ENCODE data around the gene KIF5C. TPM values are rescaled to one million over a fixed set of nuclear protein-coding genes. Genes with fewer than 3 reads are reported as not detected.

KIF5C gene
- total RNA-seq, 1 experiment from 2014 or later = 0.21 TPM

DNA sequence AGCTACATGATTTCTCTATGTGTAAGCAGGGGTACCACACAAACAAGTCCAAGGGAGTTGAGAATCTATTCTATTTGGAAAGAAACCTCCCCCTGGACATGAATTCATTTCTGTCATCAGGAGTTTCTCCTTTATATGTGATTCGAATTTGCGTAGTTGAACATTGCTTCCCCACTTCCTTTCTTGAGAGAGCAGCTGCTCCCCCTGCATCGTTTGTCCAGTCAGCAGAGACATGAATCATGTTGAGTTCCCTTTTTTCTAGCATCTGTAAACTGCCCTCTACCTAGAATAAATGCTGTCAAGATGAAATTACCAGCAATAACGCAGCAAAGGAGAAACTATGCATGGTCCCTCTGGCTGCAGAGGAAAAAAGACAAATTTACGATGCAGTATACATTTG is 73.8 kb downstream of the KIF5C start:
- TF ChIP-seq, protein P1, sequence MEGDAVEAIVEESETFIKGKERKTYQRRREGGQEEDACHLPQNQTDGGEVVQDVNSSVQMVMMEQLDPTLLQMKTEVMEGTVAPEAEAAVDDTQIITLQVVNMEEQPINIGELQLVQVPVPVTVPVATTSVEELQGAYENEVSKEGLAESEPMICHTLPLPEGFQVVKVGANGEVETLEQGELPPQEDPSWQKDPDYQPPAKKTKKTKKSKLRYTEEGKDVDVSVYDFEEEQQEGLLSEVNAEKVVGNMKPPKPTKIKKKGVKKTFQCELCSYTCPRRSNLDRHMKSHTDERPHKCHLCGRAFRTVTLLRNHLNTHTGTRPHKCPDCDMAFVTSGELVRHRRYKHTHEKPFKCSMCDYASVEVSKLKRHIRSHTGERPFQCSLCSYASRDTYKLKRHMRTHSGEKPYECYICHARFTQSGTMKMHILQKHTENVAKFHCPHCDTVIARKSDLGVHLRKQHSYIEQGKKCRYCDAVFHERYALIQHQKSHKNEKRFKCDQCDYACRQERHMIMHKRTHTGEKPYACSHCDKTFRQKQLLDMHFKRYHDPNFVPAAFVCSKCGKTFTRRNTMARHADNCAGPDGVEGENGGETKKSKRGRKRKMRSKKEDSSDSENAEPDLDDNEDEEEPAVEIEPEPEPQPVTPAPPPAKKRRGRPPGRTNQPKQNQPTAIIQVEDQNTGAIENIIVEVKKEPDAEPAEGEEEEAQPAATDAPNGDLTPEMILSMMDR (IDR thresholded peaks at IDR 0.05; ENCODE audit: unreplicated experiment) = no peak
- intact Hi-C loops (cut with micrococcal nuclease) = no loop called here
- Mint-ChIP-seq H3K4me3 (ENCODE audit: unreplicated experiment) (no peak overlapping the region), H3K4me1 (ENCODE audit: insufficient read depth, unreplicated experiment) (no peaks in the 10 kb centered on the region), H3K27me3 (ENCODE audit: insufficient read depth, unreplicated experiment) (peaks cover 46% of the 10 kb centered on the region), H3K36me3 (ENCODE audit: insufficient read depth, unreplicated experiment) (no peaks in the 10 kb centered on the region), H3K9me3 (ENCODE audit: unreplicated experiment) (no peaks in the 10 kb centered on the region), H3K27ac (ENCODE audit: low read depth, unreplicated experiment) (no peak overlapping the region)
- BruUV-seq (replicated peaks) = no TSS peak
- no peak for DNase-seq (ENCODE audit: unreplicated experiment)
- ChIA-PET CTCF (interaction anchor here (0.9 to 1.0 kb wide), 2 partner anchors 10 to 106 kb away, joined by 3 to 5 read pairs; no protein-coding TSS in a partner anchor), POLR2A (no interaction called here)

DNA sequence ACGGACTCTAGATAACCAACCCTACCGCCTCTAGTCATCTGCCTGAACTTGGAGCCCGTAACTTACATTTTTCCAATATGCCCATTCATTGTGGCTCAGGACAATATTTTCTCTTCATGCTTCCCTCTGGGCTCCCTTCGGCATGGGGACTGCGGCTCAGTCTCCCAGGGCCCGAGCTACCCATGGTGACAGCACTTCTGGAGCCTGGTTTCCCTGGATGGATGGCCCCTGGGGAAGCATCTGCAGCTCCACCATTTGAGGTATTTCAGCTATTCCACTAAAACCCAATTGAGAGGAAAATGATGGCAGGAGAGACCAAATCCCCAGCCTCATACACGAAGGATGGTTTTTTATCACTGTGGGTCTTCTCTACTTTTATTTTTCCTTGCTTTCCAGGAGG is 74.3 kb downstream of the KIF5C start:
- H3K27me3 Mint-ChIP-seq (ENCODE audit: insufficient read depth, unreplicated experiment) = peaks cover 46% of the 10 kb centered on the region
- H3K36me3 Mint-ChIP-seq (ENCODE audit: insufficient read depth, unreplicated experiment) = no peaks in the 10 kb centered on the region
- POLR2A ChIA-PET = no interaction called here

DNA sequence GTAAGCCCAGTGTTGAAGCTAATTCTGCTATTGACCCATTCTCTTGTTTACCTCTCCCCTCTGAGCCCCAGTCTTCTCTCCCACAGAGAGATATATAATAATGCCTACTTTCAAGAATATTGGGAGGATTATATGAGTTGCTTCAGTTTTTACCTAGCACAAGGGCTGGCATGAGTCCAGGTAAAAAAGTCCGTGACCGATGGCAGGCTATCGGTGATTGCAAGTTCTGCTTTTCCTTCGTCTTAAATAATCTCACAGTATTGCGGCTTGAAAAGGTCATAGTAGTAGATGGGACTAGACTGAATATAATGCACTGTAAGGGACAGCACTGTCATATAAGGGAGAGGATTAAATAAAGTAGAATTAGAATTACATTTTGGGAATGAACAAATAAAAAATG is 77.6 kb downstream of the KIF5C start:
- intact Hi-C loops (cut with micrococcal nuclease) = no loop called here
- H3K27ac Mint-ChIP-seq (ENCODE audit: low read depth, unreplicated experiment) = no peak overlapping the region
- POLR2A ChIA-PET = no interaction called here
- CTCF ChIA-PET = no interaction called here
- no peak for DNase-seq (ENCODE audit: unreplicated experiment)
- H3K36me3 Mint-ChIP-seq (ENCODE audit: insufficient read depth, unreplicated experiment) = no peaks in the 10 kb centered on the region
- TF ChIP-seq, protein P1 (IDR thresholded peaks at IDR 0.05; ENCODE audit: unreplicated experiment) = no peak
- H3K4me3 Mint-ChIP-seq (ENCODE audit: unreplicated experiment) = no peak overlapping the region
- no peaks in the 10 kb centered on the region for H3K9me3 Mint-ChIP-seq (ENCODE audit: unreplicated experiment)
- peaks cover 64% of the 10 kb centered on the region for H3K27me3 Mint-ChIP-seq (ENCODE audit: insufficient read depth, unreplicated experiment)
- no TSS peak for BruUV-seq (replicated peaks)
- H3K4me1 Mint-ChIP-seq (ENCODE audit: insufficient read depth, unreplicated experiment) = peaks cover 8% of the 10 kb centered on the region

More for the DNA sequence above, 74.3 kb downstream of the KIF5C start:
- no peak overlapping the region for H3K4me3 Mint-ChIP-seq (ENCODE audit: unreplicated experiment)
- no TSS peak for BruUV-seq (replicated peaks)
- CTCF ChIA-PET = interaction anchor here (0.9 to 1.0 kb wide), 2 partner anchors 10 to 106 kb away, joined by 3 to 5 read pairs; no protein-coding TSS in a partner anchor
- TF ChIP-seq, protein P1 (IDR thresholded peaks at IDR 0.05; ENCODE audit: unreplicated experiment) = no peak
- H3K27ac Mint-ChIP-seq (ENCODE audit: low read depth, unreplicated experiment) = no peak overlapping the region
- intact Hi-C loops (cut with micrococcal nuclease) = no loop called here
- no peak for DNase-seq (ENCODE audit: unreplicated experiment)
- no peaks in the 10 kb centered on the region for H3K9me3 Mint-ChIP-seq (ENCODE audit: unreplicated experiment)
- no peaks in the 10 kb centered on the region for H3K4me1 Mint-ChIP-seq (ENCODE audit: insufficient read depth, unreplicated experiment)

DNA sequence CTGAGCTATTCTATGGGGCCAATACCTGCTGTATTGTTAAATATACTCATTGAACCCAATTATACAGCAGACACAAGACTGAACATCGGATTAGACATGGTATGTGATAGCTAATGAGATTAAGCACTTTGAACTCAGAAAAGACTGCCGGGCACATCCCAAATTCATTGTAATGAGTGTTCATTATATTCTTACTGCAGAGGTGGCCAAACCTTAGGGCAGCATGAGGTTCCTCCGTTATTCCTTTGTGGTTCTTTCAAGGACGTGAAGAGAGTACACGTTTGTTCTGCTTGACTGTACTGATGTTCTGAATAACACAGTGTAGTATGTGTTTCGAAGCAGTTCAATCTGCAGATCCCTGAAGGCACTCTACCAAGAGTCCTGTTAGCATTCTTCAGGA is 78.4 kb downstream of the KIF5C start:
- no peaks in the 10 kb centered on the region for H3K36me3 Mint-ChIP-seq (ENCODE audit: insufficient read depth, unreplicated experiment)
- peaks cover 8% of the 10 kb centered on the region for H3K4me1 Mint-ChIP-seq (ENCODE audit: insufficient read depth, unreplicated experiment)
- ChIA-PET POLR2A (no interaction called here), CTCF (no interaction called here)
- TF ChIP-seq, protein P1 (IDR thresholded peaks at IDR 0.05; ENCODE audit: unreplicated experiment) = no peak
- H3K27me3 Mint-ChIP-seq (ENCODE audit: insufficient read depth, unreplicated experiment) = peaks cover 64% of the 10 kb centered on the region
- BruUV-seq (replicated peaks) = no TSS peak
- H3K27ac Mint-ChIP-seq (ENCODE audit: low read depth, unreplicated experiment) = no peak overlapping the region
- DNase-seq (ENCODE audit: unreplicated experiment) = no peak
- H3K4me3 Mint-ChIP-seq (ENCODE audit: unreplicated experiment) = no peak overlapping the region
- intact Hi-C loops (cut with micrococcal nuclease) = no loop called here
- H3K9me3 Mint-ChIP-seq (ENCODE audit: unreplicated experiment) = no peaks in the 10 kb centered on the region

Data from MCF 10A (cell line).